ENCODE measurements around the gene AAK1. TPM values are rescaled to one million over a fixed set of nuclear protein-coding genes. Genes with fewer than 3 reads are reported as not detected.
A peak's percentile ranks its signal among the peaks of the same experiment; 100 is the strongest.
"Not testable (repeated sequence)": the region's sequence is repeated elsewhere in the genome, so short reads cannot be mapped to it uniquely, and the experiment has no call there.

Gene AAK1
- total and polyA plus RNA-seq, 3 experiments from 2014 or later, result 71.7 to 114 (median 74.0) TPM

DNA sequence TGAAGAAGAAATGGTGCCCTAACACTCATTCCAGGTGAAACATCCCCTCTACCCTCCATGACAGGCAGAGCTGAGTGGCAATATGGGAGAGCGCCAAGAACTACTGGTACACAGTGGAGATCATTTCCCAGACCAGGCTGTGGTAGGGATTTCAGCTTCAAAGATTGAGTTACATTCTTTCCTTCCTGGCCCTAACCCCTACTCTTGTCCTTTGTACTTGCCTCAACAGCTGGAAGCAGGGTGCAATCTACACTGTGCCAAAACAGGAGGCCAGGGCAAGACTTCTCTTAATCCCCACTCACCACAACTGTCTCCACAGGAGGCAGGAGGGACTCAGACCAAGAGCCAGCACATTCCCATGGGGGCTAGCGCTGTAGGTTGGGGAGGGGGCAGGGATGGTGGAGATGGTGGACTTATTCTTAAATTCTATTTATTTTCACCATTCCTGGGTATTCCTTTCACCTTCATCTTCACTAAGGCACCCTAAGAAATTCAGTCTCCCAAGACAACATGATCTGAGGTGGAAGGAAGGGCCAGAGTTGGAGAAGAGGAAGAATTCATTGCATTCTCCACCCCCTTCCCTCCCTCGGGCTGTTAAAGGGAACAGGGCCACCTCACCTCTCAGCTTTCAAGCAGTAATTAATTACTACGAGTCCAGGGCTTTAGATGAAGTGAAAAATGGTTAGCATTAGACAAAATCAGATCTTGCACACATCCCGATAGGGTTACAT, 65.9 kb downstream of the AAK1 start:
- no peak for DNase-seq
- Histone ChIP-seq H3K27me3 (ENCODE audit: insufficient read depth, low read length, poor library complexity, severe bottlenecking) (no peaks in the 10 kb centered on the region), H3K4me1 (ENCODE audit: insufficient read depth, low read length) (peaks cover 73% of the 10 kb centered on the region), H3K27ac (ENCODE audit: low read depth, low read length) (no peak overlapping the region), H3K36me3 (ENCODE audit: insufficient read depth, low read length) (no peaks in the 10 kb centered on the region), H3K4me3 (ENCODE audit: low read length) (no peak overlapping the region), H3K9me3 (ENCODE audit: low read length) (no peaks in the 10 kb centered on the region)
- H3K36me3 Mint-ChIP-seq, result peaks cover 0 to 24% (median 5%) of the 10 kb centered on the region in 3 donors
- H3K27me3 Mint-ChIP-seq, result no peaks in the 10 kb centered on the region
- H3K4me1 Mint-ChIP-seq, result peaks cover 80 to 91% (median 90%) of the 10 kb centered on the region in 3 donors
- H3K27ac Mint-ChIP-seq, result peak overlapping the region; percentile 4 to 94 (median 86)
- H3K4me3 Mint-ChIP-seq, result peak overlapping the region in 2 of 7 donors; percentile 19 to 28
- CTCF ChIA-PET, result interaction anchor here (9.2 kb wide), 1 partner anchor 12 kb away, joined by 59 read pairs; no protein-coding TSS in a partner anchor
- POLR2A ChIA-PET, result no interaction called here
- H3K9me3 Mint-ChIP-seq, result no peaks in the 10 kb centered on the region

- peaks cover 76 to 88% (median 87%) of the 10 kb centered on the region in 3 donors for H3K4me1 Mint-ChIP-seq
- no peak overlapping the region for H3K27ac ChIP-seq (ENCODE audit: low read depth, low read length)
Observed at GRCh38 chr2:69576880-69577279, 66.7 kb downstream of the AAK1 start.

DNA sequence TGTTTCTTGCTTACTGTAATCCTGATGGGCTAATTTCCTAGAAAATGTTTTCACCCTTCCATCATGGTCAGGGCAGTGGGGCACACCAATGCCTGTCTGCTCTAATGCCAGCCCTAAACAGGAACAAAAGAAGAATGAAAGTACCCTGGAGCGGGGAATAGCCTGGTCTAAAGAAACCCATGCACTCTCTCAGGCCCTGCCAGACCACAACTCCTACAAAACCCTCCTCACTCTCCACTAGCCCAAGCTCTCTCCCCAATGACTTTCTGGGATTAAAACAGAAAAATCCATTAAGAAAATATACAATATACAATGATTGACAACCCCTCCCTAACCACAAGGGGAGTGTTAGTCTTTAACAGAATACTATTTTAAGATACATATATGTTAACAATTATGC, 67.6 kb downstream of the AAK1 start:
- Histone ChIP-seq H3K36me3 (ENCODE audit: insufficient read depth, low read length) (no peaks in the 10 kb centered on the region), H3K4me1 (ENCODE audit: insufficient read depth, low read length) (peaks cover 73% of the 10 kb centered on the region), H3K9me3 (ENCODE audit: low read length) (no peaks in the 10 kb centered on the region), H3K27me3 (ENCODE audit: insufficient read depth, low read length, poor library complexity, severe bottlenecking) (no peaks in the 10 kb centered on the region), H3K4me3 (ENCODE audit: low read length) (no peak overlapping the region), H3K27ac (ENCODE audit: low read depth, low read length) (no peak overlapping the region)
- CTCF ChIA-PET, result interaction anchor here (9.2 kb wide), 1 partner anchor 11 kb away, joined by 59 read pairs; no protein-coding TSS in a partner anchor
- Mint-ChIP-seq H3K27ac (peak overlapping the region; percentile 3 to 68 (median 48)), H3K4me3 (peak overlapping the region in 1 of 7 donors; percentile 20), H3K9me3 (no peaks in the 10 kb centered on the region), H3K27me3 (no peaks in the 10 kb centered on the region), H3K4me1 (peaks cover 80 to 91% (median 90%) of the 10 kb centered on the region in 3 donors), H3K36me3 (peaks cover 0 to 26% (median 6%) of the 10 kb centered on the region in 3 donors)
- DNase-seq, result no peak
- POLR2A ChIA-PET, result no interaction called here

More at GRCh38 chr2:69576880-69577279, 66.7 kb downstream of the AAK1 start:
- ChIA-PET CTCF (interaction anchor here (9.2 kb wide), 1 partner anchor 12 kb away, joined by 59 read pairs; no protein-coding TSS in a partner anchor), POLR2A (no interaction called here)
- Histone ChIP-seq H3K27me3 (ENCODE audit: insufficient read depth, low read length, poor library complexity, severe bottlenecking) (no peaks in the 10 kb centered on the region), H3K9me3 (ENCODE audit: low read length) (no peaks in the 10 kb centered on the region), H3K4me3 (ENCODE audit: low read length) (no peak overlapping the region), H3K36me3 (ENCODE audit: insufficient read depth, low read length) (no peaks in the 10 kb centered on the region), H3K4me1 (ENCODE audit: insufficient read depth, low read length) (peaks cover 72% of the 10 kb centered on the region)
- no peak for DNase-seq
- H3K27me3 Mint-ChIP-seq, result no peaks in the 10 kb centered on the region
- peaks cover 0 to 23% (median 5%) of the 10 kb centered on the region in 3 donors for H3K36me3 Mint-ChIP-seq
- no peaks in the 10 kb centered on the region for H3K9me3 Mint-ChIP-seq
- H3K27ac Mint-ChIP-seq, result peak overlapping the region in 7 of 8 donors; percentile 4 to 89 (median 58)
- peak overlapping the region in 3 of 7 donors; percentile 18 to 28 (median 19) for H3K4me3 Mint-ChIP-seq

DNA sequence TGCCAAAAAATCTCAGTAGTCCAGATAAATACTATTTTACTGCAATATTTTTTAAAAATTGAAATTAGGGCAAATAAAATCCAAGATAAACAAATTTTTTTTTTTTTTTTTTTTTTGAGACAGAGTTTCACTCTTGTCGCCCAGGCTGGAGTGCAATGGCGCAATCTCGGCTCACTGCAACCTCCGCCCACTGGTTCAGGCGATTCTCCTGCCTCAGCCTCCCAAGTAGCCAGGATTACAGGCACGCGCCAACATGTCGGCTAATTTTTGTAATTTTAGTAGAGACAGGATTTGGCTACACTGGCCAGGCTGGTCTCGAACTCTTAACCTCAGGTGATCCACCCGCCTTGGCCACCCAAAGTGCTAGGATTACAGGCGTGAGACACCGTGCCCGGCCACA, 68.2 kb downstream of the AAK1 start:
- H3K4me1 ChIP-seq (ENCODE audit: insufficient read depth, low read length), result peaks cover 75% of the 10 kb centered on the region
- H3K9me3 ChIP-seq (ENCODE audit: low read length); DNase-seq; H3K27ac ChIP-seq (ENCODE audit: low read depth, low read length); H3K9me3 Mint-ChIP-seq; H3K27me3 Mint-ChIP-seq; H3K4me3 ChIP-seq (ENCODE audit: low read length); H3K36me3 ChIP-seq (ENCODE audit: insufficient read depth, low read length); POLR2A ChIA-PET; H3K27me3 ChIP-seq (ENCODE audit: insufficient read depth, low read length, poor library complexity, severe bottlenecking): not testable (repeated sequence)
- CTCF ChIA-PET, result interaction anchor here (9.2 kb wide), 1 partner anchor 10 kb away, joined by 59 read pairs; no protein-coding TSS in a partner anchor
- peak overlapping the region in 1 of 7 donors; percentile 29 for H3K4me3 Mint-ChIP-seq
- peaks cover 0 to 24% (median 5%) of the 10 kb centered on the region in 3 donors for H3K36me3 Mint-ChIP-seq
- peaks cover 82 to 92% (median 91%) of the 10 kb centered on the region in 3 donors for H3K4me1 Mint-ChIP-seq
- peak overlapping the region in 4 of 8 donors; percentile 27 to 76 (median 58) for H3K27ac Mint-ChIP-seq

DNA sequence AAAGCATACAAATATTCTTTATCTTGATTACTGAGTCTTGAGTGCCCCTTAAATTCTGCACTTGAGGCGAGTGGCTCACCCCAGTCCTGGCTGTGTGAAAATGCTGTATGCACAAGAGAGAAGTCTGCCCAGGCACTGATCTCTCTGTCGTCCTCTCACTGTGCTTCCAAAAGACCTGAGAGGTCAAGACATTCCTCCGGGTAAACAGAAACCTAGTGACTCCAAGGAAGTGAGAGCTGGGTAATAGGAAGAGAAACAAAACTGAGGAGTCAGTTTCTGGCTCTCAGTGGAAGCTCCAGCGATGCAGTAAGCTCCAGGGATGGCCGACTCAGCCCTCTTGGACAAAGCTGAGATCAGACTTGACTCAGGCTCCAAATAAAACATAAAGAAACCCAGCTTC, 70.9 kb downstream of the AAK1 start:
- peaks cover 68% of the 10 kb centered on the region for H3K4me1 ChIP-seq (ENCODE audit: insufficient read depth, low read length)
- H3K36me3 ChIP-seq (ENCODE audit: insufficient read depth, low read length), result no peaks in the 10 kb centered on the region
- no peak overlapping the region for H3K27ac ChIP-seq (ENCODE audit: low read depth, low read length)
- CTCF ChIA-PET, result interaction anchor here (2.5 kb wide), 1 partner anchor 8 kb away, joined by 19 read pairs; no protein-coding TSS in a partner anchor
- Mint-ChIP-seq H3K27me3 (no peaks in the 10 kb centered on the region), H3K9me3 (no peaks in the 10 kb centered on the region), H3K4me1 (peaks cover 80 to 91% (median 89%) of the 10 kb centered on the region in 3 donors), H3K4me3 (peak overlapping the region in 3 of 7 donors; percentile 4 to 51 (median 20)), H3K27ac (peak overlapping the region; percentile 20 to 84 (median 70)), H3K36me3 (peaks cover 0 to 11% (median 2%) of the 10 kb centered on the region in 3 donors)
- H3K9me3 ChIP-seq (ENCODE audit: low read length), result no peaks in the 10 kb centered on the region
- no peak overlapping the region for H3K4me3 ChIP-seq (ENCODE audit: low read length)
- no peaks in the 10 kb centered on the region for H3K27me3 ChIP-seq (ENCODE audit: insufficient read depth, low read length, poor library complexity, severe bottlenecking)
- POLR2A ChIA-PET, result no interaction called here
- DNase-seq, result no peak

DNA sequence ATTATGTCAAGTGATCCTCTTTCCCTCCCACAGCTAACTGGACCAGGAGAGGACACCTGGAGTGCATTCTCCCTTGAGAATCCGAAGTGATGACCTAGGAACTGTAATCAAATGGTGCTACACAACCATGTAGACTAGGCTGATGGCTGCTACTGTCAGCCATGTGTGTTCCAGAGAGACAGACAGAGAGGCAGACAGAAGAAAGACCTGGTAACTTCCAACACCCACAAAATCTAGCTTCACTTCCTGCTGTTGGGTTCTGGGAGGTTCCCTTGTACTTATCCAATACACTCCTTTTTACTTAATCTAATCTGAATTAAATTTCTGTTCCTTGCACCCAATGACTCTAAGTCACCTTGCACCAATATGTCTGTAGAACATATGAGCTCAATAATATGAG, 72.3 kb downstream of the AAK1 start:
- Mint-ChIP-seq H3K27ac (peak overlapping the region; percentile 49 to 91 (median 88)), H3K27me3 (no peaks in the 10 kb centered on the region), H3K4me1 (peaks cover 81 to 91% (median 89%) of the 10 kb centered on the region in 3 donors), H3K4me3 (peak overlapping the region in 4 of 7 donors; percentile 16 to 69 (median 46)), H3K9me3 (no peaks in the 10 kb centered on the region), H3K36me3 (peaks cover 0 to 11% (median 2%) of the 10 kb centered on the region in 3 donors)
- Histone ChIP-seq H3K9me3 (ENCODE audit: low read length) (no peaks in the 10 kb centered on the region), H3K4me1 (ENCODE audit: insufficient read depth, low read length) (peaks cover 69% of the 10 kb centered on the region), H3K36me3 (ENCODE audit: insufficient read depth, low read length) (no peaks in the 10 kb centered on the region), H3K27me3 (ENCODE audit: insufficient read depth, low read length, poor library complexity, severe bottlenecking) (no peaks in the 10 kb centered on the region), H3K4me3 (ENCODE audit: low read length) (no peak overlapping the region), H3K27ac (ENCODE audit: low read depth, low read length) (no peak overlapping the region)
- CTCF ChIA-PET, result interaction anchor here (1.0 to 1.9 kb wide), 2 partner anchors 25 to 73 kb away, joined by 3 to 5 read pairs; partner anchors contain the start of gene AAK1
- POLR2A ChIA-PET, result interaction anchor here (1.1 kb wide), 1 partner anchor 13 kb away, joined by 3 read pairs; no protein-coding TSS in a partner anchor
- DNase-seq, result no peak

GRCh38 chr2:69570474-69570873, 73.1 kb downstream of the AAK1 start:
- peaks cover 75% of the 10 kb centered on the region for H3K4me1 ChIP-seq (ENCODE audit: insufficient read depth, low read length)
- CTCF ChIA-PET, result interaction anchor here (1.0 to 1.9 kb wide), 3 partner anchors 10 to 74 kb away, joined by 3 to 5 read pairs (median 3); partner anchors contain the start of gene AAK1

More at GRCh38 chr2:69570474-69570873, 73.1 kb downstream of the AAK1 start:
- Histone ChIP-seq H3K27ac (ENCODE audit: low read depth, low read length) (no peak overlapping the region), H3K36me3 (ENCODE audit: insufficient read depth, low read length) (peaks cover 3% of the 10 kb centered on the region), H3K9me3 (ENCODE audit: low read length) (no peaks in the 10 kb centered on the region), H3K27me3 (ENCODE audit: insufficient read depth, low read length, poor library complexity, severe bottlenecking) (no peaks in the 10 kb centered on the region), H3K4me3 (ENCODE audit: low read length) (no peak overlapping the region)
- DNase-seq, result no peak
- POLR2A ChIA-PET, result interaction anchor here (1.1 kb wide), 1 partner anchor 13 kb away, joined by 3 read pairs; no protein-coding TSS in a partner anchor
- H3K9me3 Mint-ChIP-seq, result no peaks in the 10 kb centered on the region
- H3K4me3 Mint-ChIP-seq, result peak overlapping the region in 2 of 7 donors; percentile 16 to 56
- H3K4me1 Mint-ChIP-seq, result peaks cover 83 to 91% (median 89%) of the 10 kb centered on the region in 3 donors
- peak overlapping the region; percentile 49 to 91 (median 88) for H3K27ac Mint-ChIP-seq
- no peaks in the 10 kb centered on the region for H3K27me3 Mint-ChIP-seq
- peaks cover 0 to 11% (median 2%) of the 10 kb centered on the region in 3 donors for H3K36me3 Mint-ChIP-seq
